GM18873 (cell line): ENCODE measurements around the gene VIPAS39.
A peak's percentile ranks its signal among the peaks of the same experiment; 100 is the strongest.

Experiments
- ATAC-seq: cut with Tn5 transposase; IDR thresholded peaks from one replicate; pipeline ENCODE4 v1.9.1; 2021; ENCODE audit warnings: mild to moderate bottlenecking, moderate library complexity, moderate number of reproducible peaks; ENCODE audit not compliant: unreplicated experiment, low FRiP score

VIPAS39 gene

GRCh38 chr14:77457522-77458248 lies at the start of gene VIPAS39, which contains the start of gene AHSA1:
Gene VIPAS39, minus strand, starts transcription at chr14:77457601. Its CDS starts 3,499 bp downstream, at chr14:77454102.
Gene AHSA1, plus strand, starts transcription at chr14:77458093. Its CDS starts 97 bp downstream, at chr14:77458190.
- peak; percentile 84 for ATAC-seq

- ATAC-seq: no peak
Measured at GRCh38 chr14:77505031-77505430, 47.6 kb upstream of the VIPAS39 start.

GRCh38 chr14:77503138-77503537 lies 45.7 kb upstream of the VIPAS39 start:
- ATAC-seq: no peak

GRCh38 chr14:77502109-77502782 lies 44.8 kb upstream of the VIPAS39 start:
- no peak for ATAC-seq

- no peak for ATAC-seq
Measured at GRCh38 chr14:77498984-77499527, 41.7 kb upstream of the VIPAS39 start.

- no peak for ATAC-seq
Measured at GRCh38 chr14:77498120-77498979, 40.9 kb upstream of the VIPAS39 start, which contains the start of gene ISM2. Gene ISM2, minus strand, starts transcription at chr14:77498816. Its CDS starts 23 bp downstream, at chr14:77498793.

- ATAC-seq: no peak
Measured at GRCh38 chr14:77495334-77495733, 37.9 kb upstream of the VIPAS39 start.

GRCh38 chr14:77491056-77491455 lies 33.7 kb upstream of the VIPAS39 start:
- ATAC-seq: no peak

- no peak for ATAC-seq
Measured at GRCh38 chr14:77490347-77490986, 33.1 kb upstream of the VIPAS39 start.

- ATAC-seq: no peak
Measured at GRCh38 chr14:77489041-77489440, 31.6 kb upstream of the VIPAS39 start.

GRCh38 chr14:77488558-77488957 lies 31.2 kb upstream of the VIPAS39 start:
- no peak for ATAC-seq

- ATAC-seq: no peak
Measured at GRCh38 chr14:77485901-77486678, 28.7 kb upstream of the VIPAS39 start.

GRCh38 chr14:77485256-77485655 lies 27.9 kb upstream of the VIPAS39 start:
- ATAC-seq: no peak

GRCh38 chr14:77482422-77482821 lies 25.0 kb upstream of the VIPAS39 start:
- ATAC-seq: no peak

- peak; percentile 90 for ATAC-seq
Measured at GRCh38 chr14:77478796-77479195, 21.4 kb upstream of the VIPAS39 start.

- ATAC-seq: no peak
Measured at GRCh38 chr14:77478029-77478428, 20.6 kb upstream of the VIPAS39 start.

- no peak for ATAC-seq
Measured at GRCh38 chr14:77475432-77476115, 18.2 kb upstream of the VIPAS39 start.

GRCh38 chr14:77474479-77475177 lies 17.2 kb upstream of the VIPAS39 start:
- no peak for ATAC-seq
